GM21717 (cell line): Measurements from ENCODE around the gene MGAT5.
A peak's percentile ranks its signal among the peaks of the same experiment; 100 is the strongest.

Experiments
- ATAC-seq: cut with Tn5 transposase; IDR thresholded peaks from one replicate; pipeline ENCODE4 v1.9.1; 2021; ENCODE audit warnings: mild to moderate bottlenecking, moderate library complexity; ENCODE audit not compliant: unreplicated experiment

The MGAT5 gene

DNA sequence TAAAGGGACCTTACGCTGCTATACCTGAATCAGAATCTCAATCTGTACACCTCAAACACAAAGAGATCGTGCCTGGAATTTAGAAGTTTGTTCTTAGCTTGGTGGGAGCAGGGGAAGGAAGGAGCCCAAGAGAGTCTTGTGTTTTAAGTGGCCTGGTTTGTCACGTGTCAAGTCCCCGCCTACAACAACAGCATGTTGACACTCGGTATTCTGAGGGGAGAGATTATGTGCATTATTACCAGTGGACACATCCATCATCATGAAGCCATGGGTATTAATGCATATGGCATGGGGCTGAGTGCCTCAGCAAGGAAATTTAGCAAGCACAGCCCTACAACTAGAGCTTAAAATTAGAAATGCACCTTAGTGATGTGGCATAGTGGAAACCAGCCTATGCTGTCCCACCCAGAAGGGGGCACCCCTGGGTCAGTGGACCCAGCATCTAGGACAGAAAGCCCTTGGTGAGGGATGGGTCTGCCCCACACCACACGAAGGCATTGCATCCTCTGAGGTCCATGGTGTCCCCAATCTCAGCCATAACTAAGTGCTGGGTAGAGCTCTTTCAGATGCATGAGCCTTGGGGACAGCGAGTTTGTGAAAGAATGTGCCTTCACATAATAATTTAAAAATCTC lies 138.7 kb downstream of the MGAT5 start:
- ATAC-seq = no peak

DNA sequence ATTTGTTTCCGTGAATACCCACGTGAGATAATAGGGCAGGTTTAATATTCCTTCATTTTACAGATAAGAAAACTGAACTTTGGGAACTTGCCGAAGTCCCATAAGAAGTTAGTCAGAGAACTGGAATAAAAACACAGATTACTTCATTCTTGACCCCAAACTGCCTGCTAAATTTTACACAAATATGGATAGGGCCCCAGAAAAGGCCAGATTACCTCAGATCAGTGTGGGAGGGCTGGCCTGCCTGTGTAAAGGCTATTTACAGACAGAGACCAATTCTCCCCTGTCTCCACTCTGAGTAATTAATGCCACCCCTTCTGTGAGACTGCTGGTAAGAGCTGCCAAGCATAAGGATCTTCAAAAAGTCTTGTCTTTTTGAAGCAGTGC lies 139.2 kb downstream of the MGAT5 start:
- no peak for ATAC-seq

DNA sequence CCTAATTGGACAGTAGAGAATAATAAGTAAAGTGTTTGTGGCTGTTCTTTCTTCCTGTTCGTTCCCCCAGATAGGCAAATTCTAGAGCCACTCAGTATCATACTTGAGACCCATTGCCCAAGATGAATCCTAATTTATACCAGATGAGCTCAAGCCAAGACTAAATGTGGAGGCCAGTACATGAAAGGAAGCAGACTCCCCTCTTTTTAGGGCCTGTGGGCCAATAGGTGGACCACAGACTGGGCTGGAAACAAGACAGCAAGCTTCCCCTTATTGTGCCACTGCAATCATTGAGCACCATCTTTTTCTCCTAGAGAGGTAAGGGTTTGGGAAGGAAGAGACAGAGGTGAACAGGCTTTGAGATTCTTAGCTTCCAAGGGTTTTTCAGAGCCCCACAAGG lies 141.9 kb downstream of the MGAT5 start:
- no peak for ATAC-seq

DNA sequence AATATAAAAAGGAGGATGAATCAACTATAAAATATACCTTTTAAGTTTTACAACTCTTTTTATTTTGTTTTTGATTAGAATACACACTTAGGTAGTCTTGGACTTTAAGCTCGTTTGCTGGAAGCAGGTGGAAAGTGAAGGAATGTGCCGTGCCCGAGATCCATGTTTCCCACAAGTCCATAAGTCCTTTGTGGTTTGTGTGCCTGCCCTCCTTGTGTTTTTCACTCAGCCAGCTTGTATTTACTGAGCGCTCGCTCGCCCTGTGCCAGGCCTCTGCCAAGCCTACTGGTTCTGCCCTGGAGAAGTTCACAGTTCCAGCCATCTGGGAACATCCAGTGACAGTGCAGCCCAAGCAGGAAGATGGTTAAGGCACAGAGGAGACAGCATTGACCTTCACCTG lies 142.6 kb downstream of the MGAT5 start:
- no peak for ATAC-seq

DNA sequence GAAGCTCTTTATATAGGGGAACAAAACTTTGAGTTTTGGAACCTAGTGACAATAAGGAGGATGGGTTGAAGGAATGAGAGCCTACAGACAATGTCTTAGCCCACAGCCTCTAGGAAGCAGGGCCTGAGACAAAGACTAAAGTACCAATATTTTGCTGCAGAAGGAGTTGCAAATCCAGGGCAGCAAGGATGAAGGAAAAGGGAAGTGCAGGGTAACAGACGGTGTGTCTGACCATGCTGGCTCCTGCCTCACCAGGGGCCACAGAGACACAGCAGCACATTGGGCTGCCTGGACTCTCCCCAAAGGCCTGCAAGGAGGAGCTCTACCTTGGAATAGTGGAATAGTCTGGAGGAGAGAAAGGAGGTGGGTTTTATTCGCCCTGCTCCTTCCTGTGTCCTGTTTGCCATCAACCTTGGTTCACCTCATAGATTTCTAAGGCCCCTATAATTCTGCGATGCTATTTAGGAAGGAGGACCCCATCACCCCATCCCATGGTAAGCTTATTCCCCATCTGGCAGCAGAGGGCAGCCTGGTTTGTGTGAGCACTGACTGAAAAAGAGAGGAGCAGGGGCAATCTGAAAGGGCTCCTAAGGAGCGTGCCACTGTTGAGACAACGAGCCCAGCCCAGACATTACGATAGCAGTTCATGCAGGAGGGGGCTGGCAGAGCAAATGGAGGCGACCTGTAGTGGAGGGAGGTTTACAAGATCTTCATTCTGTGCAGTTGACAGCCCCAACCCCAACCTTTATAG lies 143.4 kb downstream of the MGAT5 start:
- ATAC-seq = no peak

DNA sequence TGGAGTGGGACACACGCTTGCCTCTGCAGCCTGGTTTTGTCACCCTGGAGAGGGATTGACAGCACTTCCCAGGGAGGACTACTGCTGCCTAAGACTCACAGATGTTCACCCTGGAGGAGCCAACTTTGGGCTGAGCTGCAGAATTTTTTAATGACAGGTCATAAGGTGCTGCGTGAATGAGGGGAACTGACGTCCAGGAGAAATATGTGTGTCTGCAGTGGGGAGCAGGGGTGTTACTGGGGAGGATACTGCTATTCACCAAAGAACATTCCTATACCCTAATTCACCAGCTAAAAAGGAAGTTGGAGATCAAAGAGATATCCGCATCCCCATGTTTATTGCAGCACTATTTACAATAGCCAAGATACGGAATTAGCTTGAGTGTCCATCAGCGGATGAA lies 144.4 kb downstream of the MGAT5 start:
- no peak for ATAC-seq

DNA sequence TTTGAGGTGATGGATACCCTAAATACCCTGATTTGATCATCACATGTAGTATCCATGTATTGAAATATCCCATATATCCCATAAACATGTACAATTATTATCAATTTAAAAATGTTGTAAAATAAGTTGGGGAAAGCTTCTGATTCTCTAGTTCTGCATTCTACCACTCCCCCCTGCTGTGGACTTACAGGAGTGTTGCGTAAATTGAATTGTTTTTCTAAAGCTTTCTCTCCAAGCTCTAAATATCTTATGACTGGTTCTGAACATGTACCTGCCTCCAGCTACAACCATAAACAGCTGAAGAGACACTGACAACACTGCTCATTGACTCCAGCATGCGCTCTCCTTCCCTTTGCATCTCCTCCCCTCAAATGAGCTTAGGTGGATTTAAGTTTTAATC lies 145.2 kb downstream of the MGAT5 start:
- no peak for ATAC-seq

DNA sequence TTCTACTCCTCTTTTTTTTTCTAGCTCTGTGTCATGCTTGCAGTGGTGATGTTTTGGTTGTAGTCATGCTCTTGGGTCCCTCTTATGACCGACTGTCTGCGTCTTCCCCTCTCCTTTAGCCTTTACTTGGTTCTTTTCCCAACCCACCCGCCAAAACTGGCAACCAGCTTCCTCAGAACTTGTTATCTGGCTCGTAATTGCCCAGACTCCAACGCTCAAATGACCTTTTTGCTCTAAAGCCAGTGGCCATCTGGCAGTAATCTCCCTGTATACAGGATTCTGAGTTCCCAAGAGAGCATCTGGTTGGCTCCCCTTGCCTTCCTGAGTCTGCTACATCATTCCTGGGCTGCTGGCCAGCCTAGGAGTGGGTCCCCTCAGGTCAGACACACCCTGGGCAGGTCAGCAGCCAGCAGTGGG lies 147.2 kb downstream of the MGAT5 start:
- no peak for ATAC-seq

DNA sequence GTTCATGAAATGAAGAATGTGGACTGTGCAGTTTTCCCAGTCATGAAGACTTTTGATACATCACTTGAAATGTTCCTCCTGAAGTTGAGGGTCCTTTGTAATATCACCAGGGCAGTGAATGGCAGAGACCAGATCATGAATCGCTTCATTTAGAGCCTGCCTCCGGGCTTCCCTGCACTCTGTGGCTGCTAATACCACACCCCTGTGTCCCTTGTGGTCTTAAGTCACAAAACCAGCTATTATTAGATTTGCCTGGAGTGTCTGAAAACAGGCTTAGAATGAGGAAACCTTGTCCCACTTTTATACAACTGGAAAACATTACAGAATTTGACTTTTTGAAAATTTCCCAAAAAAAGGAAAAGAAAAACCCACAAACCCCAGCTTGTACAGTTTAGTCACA lies 147.9 kb downstream of the MGAT5 start:
- no peak for ATAC-seq

DNA sequence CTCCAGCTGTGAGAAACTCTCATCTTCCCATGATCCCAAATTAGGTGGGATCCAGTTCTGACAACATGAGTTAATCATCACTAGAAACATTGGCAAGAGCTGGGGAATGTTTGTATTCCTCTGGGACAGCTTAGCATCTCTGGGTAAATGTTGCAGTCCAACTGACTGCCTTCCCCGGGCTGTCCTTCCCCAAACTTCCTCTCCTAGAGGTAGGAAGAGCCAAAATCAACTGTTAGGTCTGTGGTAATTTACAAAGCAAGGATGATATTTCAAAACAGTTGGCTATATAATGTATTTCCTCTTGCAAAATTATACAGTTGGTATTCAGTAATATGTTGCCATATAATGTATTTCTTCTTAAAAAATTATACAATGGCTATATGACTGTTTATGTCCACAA lies 148.5 kb downstream of the MGAT5 start:
- ATAC-seq = no peak

DNA sequence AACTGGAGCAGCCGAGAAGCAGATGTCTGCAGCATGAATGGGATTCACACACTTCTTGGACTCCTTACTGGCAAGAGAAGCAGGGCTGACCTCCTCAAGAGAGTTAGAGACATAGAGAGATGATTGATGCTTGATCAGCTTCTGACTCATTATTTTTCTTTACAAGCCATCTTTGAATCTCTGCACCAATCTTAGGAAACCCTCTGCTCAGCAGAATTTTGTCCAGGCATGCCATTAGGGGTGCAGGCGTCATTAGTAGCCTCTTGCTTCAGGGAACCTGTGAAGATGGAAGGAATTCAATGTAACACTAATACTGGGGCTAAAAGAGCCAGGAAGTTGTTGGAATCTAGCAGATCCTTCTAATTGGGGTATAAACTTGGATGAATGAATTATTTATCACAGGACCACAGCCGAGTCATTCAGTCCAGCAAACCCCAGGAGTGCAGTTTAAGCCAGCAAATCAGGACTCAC lies 151.8 kb downstream of the MGAT5 start:
- ATAC-seq = no peak

DNA sequence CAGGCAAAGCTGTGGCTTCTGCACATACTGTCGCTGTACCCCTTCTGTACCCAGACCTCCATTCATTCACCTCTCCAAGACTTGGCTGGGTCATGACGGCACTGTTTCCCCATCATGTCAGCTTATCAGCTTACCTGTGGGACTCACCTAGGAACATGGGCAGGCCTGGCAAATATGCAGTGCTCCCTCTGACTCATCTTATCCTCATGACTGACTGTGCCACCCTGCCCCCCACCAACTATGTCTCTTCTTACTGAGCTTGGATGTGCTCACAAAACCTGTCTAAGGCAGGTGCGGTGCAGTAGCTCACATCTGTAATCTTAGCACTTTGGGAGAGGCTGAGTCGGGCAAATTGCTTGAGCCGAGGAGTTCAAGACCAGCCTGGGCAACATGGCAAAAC lies 152.4 kb downstream of the MGAT5 start:
- ATAC-seq = no peak

DNA sequence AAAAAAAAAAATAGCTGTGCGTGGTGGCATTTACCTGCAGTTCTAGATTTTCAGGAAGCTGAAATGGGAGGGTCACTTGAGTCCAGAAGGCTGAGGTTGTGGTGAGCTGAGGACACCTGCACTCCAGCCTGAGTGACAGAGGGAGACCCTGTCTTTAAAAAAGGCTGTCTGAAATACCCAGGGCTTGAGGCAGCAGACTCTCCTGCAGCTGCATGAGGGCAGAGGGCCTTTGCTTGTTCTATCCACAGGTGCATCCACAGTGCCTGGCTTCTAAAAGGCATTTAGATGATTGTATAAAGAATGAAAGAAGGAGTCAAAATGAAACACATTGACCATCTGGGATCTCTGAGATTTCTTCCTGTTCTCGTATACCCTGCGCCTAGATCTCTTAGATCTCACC lies 152.9 kb downstream of the MGAT5 start:
- no peak for ATAC-seq

DNA sequence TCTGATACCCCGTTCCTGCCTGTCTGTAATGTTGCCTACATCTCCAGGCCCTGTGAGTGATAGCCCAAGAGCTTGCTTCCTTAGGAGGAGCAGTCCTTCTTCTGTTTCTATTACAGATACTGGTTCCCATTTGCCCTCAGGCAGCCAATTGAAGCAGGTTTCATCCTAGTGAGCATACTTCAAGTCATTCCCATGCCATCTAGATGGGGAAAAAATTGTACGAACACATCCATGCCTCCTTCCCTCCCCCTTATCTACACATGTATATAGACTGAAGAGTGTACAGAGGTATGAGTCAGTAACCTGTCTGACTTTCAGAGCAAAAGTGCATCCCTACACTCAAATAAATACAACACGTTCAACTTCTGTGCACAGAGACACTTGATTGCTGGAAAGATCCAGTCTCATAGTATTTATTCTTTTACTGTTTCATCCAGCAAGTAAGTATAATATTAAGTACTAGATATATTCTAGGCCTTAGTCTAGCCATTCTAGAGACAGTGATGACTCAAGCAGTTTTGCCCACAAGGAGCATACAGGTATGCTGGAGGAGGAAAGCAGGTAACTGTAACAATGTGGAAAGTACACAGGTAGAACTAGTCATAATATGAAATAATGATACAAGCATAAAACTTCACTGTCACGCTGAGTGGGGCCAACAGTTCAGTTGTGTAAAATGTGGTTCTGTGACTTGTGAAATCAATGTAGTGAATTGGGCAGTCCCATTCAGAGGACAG lies 153.4 kb downstream of the MGAT5 start:
- no peak for ATAC-seq

DNA sequence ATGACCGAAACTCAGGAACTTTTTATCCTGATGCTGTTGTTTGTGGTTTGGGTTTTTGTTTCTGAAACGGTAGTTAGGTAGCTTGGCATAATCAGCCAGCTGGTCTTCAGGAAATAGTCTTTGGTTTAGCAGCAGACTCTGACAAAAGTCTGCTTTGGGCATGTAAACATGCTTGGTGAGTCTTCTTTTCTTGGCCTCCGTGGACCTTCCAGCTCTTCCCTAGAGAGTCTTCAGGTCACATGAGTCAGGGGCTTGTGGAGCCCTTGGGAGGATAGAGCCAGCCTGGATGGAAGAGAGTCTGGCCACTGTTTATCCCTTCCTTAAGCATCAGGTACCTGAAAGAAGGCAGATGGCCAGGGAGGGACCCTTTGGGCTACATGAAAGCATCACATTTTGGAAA lies 154.5 kb downstream of the MGAT5 start:
- ATAC-seq = no peak

DNA sequence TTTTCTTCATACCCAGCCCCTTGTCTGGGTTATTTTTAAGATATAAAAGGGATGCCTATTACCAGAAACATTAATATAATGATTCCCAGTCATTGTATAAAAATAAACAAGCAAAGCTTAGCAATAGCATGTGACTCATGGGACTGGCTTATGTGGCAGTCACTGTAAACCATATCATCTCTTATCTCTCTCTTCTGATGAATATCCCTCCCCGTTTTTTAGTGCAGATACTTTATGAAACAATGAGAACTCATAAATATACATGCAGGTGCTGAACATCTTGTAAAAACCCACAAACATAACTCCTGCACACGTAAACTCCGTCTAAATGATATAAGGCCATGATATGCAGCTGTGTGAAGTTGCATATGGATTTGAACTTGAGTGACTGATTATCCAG lies 154.9 kb downstream of the MGAT5 start:
- no peak for ATAC-seq

DNA sequence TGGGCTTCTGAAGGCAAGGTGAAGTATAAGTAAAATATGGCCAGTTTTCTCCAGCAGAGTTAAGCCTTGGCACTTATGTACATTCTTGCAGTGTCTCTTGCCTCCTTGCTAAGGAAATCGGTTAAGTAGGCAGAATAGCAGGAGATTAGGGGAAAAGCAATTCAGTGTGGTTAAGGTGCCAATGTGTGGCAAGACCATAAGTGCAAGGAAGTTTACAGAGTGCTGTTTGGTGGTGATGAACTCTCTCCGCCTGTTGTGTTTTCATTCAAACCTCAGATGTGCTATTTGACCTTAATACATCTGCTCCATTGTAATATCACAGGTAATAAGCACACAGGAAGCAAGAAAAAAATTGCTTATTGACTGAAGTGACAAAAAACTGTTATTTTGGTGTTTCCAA lies 156.1 kb downstream of the MGAT5 start:
- ATAC-seq = no peak

DNA sequence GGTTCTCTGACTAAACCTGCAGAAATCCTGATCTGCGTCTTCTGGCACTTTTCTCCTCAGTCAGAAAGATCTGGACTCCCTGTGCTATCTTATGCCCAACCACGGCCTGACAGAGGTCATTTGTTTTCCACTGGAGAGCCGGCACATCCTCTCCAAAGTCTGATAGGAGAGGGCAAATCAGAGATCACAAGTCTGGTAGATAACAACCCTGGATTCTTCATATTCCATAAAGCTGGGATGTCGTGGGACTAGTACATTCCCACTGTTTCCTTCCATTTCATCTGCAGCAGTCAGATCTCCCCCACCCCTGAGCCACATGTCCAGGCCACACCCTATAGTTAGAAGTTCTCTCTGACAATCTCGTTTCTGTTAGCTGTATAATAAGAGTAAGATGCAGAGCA lies 157.0 kb downstream of the MGAT5 start:
- no peak for ATAC-seq

DNA sequence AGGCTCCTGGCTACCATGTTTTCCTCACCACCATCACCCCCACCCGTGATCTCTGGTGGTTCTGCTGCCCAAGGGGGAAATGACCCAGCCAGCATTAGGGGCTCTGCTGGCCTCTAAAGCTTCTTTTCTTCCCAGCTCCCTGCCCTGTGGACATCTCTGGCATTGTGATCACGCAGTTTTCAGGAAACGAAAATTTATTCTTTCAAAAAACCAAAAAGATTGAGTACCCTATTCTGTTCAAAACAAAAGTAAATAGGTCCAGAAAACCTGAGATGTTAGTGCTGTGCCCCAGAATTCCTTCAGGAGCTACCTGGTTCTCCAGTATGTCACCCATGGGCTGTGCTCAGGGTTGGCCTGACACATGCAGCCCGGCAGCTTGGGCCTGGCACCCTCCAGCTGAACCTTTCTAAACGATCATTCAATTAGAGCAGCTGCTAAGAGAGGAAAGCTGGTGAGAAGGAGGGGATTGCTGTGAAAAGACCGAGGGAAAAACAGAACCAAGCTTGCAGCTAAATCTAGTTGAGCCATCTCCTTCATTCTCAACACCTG lies 157.5 kb downstream of the MGAT5 start:
- no peak for ATAC-seq

DNA sequence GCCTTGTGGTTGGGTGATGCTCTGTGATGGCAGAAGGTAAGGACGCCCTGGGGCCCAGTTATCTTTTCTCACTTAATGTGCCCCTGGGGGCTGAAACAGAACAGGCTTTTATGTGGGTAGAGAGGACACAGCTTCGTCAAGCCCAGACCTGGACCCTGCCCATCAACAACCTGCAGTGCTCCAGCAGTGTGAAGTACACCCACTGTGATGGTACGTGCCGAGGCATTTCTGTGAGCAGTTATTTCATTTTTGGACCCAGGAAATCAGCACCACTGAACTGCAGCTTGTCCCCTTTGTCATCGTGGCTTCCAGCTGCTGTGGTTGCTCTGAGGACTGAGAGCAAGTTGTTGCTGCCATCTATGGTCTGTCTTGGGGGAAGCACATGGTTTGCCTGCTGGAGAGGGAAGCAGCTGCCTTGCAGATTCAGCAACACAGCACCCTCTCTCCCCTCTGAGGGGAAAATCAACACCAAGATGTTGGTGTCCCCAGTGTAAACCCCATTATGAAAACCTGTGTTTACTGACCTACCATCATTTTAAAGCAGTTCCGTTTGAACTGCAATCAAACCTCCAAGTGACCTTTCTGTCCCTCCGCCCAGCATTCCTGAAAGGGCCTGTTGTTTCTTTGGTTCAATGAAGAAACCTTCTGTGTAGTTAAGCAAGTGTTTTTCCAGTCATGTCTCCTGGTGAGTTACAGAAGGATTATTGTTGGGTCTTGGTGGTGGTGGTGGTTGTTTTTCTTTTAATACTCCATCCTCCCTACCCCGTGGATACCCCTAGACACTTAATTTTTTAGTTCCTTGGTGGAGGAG lies 158.2 kb downstream of the MGAT5 start:
- peak; percentile 98 for ATAC-seq

DNA sequence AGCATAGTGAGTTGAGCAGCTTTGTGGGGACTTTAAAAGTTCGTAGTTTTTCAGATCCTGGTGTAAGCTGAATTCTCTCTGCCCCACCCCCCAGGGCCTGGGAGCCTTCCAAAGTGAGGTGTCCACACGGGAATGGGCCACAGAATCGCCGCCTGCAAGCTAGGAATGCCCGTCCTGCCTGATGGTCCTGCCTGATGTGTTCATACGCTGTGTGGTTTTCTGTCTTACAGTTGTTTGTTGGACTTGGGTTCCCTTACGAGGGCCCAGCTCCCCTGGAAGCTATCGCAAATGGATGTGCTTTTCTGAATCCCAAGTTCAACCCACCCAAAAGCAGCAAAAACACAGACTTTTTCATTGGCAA lies 158.7 kb downstream of the MGAT5 start:
- ATAC-seq = no peak
